Smooth muscle cell (in vitro differentiated cells): ENCODE results near the gene TIAM1. TPM values are rescaled to one million over a fixed set of nuclear protein-coding genes. Genes with fewer than 3 reads are reported as not detected.

Experiments used
- DNase-seq: peaks from one replicate; lab custom pipeline; 2025; ENCODE audit not compliant: unreplicated experiment; lab: John Stamatoyannopoulos, UW
- H2AFZ ChIP-seq: fragments of 200-600 bp; sonication (generic); 2 replicates; pipeline ENCODE4 v1.6.0; 2016; ENCODE audit warnings: antibody characterized with exemption, low read depth, mild to moderate bottlenecking
- H3F3A ChIP-seq: fragments of 200-600 bp; sonication (generic); 2 replicates; pipeline ENCODE4 v1.6.0; 2017; ENCODE audit warnings: antibody characterized with exemption, low read depth
- H3K27ac ChIP-seq: fragments of 200-600 bp; sonication (generic); 2 replicates; pipeline ENCODE4 v1.5.1; 2016; ENCODE audit warnings: low read depth, mild to moderate bottlenecking
- H3K27me3 ChIP-seq: fragments of 200-600 bp; sonication (generic); 2 replicates; pipeline ENCODE4 v1.6.1; 2016; ENCODE audit warnings: low read depth, mild to moderate bottlenecking
- H3K36me3 ChIP-seq: fragments of 200-600 bp; sonication (generic); 2 replicates; pipeline ENCODE4 v1.5.1; 2016; ENCODE audit warnings: low read depth
- H3K4me1 ChIP-seq: fragments of 200-600 bp; sonication (generic); 2 replicates; pipeline ENCODE4 v1.5.1; 2016; ENCODE audit warnings: low read depth
- H3K4me2 ChIP-seq: fragments of 200-600 bp; sonication (generic); 2 replicates; pipeline ENCODE4 v1.6.0; 2016; ENCODE audit warnings: mild to moderate bottlenecking
- H3K4me3 ChIP-seq: fragments of 200-600 bp; sonication (generic); 2 replicates; pipeline ENCODE4 v1.5.1; 2016; ENCODE audit warnings: mild to moderate bottlenecking
- H3K79me2 ChIP-seq: fragments of 200-600 bp; sonication (generic); 2 replicates; pipeline ENCODE4 v1.6.0; 2016; ENCODE audit warnings: low read depth, mild to moderate bottlenecking
- H3K9ac ChIP-seq: fragments of 200-600 bp; sonication (generic); 2 replicates; pipeline ENCODE4 v1.6.0; 2016; ENCODE audit warnings: low read depth
- H3K9me3 ChIP-seq: fragments of 200-600 bp; sonication (generic); replicated peaks from 2 replicates; pipeline ENCODE4 v1.5.1; 2016; ENCODE audit warnings: low read depth
- H4K20me1 ChIP-seq: fragments of 200-600 bp; sonication (generic); 2 replicates; pipeline ENCODE4 v1.6.0; 2016; ENCODE audit warnings: low read depth
- CTCF ChIP-seq: fragments of 200-600 bp; sonication (generic); IDR thresholded peaks from 2 replicates; pipeline ENCODE4 v1.5.1; 2017; ENCODE audit warnings: borderline replicate concordance, mild to moderate bottlenecking, antibody characterized with exemption; ENCODE audit not compliant: insufficient read depth, poor library complexity, severe bottlenecking
- WGBS: methylation state at CpG from one replicate; pipeline ENCODE4 v1.1.7; 2016; ENCODE audit warnings: low lambda C conversion rate; 5-methylcytosine and 5-hydroxymethylcytosine counted together
- polyA plus RNA-seq: library from polyadenylated mRNA; unstranded; fragments of >200 nt; fragmentation: Nextera tagmentation; extraction: Ambion mirVana; gene quantifications from 2 replicates; pipeline ENCODE4 v1.2.1, GENCODE V29; 2016
- total RNA-seq: library from RNA; depleted of rRNA; stranded (reverse); fragments of >200 nt; gene quantifications from 2 replicates; pipeline ENCODE4 v1.2.3, GENCODE V29; 2014

The TIAM1 gene
- total and polyA plus RNA-seq, 2 experiments from 2014 or later = 3.2 to 12.9 TPM

DNA sequence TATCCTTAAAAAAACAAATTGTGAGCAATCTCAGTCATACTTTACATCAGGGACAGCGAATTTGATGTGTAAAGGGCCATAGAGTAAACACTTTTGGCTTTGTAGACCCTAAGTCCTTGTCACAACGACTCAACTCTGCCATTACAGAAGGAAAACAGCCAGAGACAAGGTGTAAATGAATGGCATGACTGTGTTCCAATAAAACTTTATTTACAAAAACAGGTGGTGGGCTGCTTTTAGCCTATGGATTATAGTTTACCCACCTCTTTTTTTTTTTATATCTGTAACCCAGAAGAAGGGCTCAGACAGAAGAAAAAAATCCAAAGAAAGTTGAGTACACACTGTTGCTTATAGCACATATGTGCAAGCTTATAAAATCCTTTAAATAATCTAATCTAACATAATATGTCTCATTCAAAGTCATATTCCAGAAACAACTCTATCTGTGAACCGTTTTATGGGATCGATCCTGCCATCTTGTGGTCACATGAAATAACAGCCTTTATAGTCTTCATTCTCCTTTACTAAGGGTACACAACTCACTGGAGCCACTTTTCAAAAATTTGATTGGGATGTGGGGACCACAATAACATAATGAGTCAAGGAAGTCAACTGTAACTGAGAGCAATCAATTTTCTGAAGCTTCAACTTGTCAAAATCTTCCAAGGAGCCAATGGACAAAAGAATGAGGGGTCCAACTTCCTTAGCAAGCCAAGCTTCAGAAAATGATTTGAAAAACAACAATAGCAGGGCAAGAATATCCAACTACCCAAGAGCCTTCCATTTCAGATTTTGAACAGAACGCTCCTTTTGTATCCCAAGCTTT is 163.6 kb downstream of the TIAM1 start:
- Histone ChIP-seq H3K36me3 (no peaks in the 10 kb centered on the region), H3K27me3 (no peaks in the 10 kb centered on the region), H3K79me2 (no peaks in the 10 kb centered on the region), H3K4me2 (no peak overlapping the region), H4K20me1 (no peaks in the 10 kb centered on the region), H3K4me1 (no peaks in the 10 kb centered on the region), H3K27ac (no peak overlapping the region), H3K9me3 (no peaks in the 10 kb centered on the region), H3K9ac (no peak overlapping the region), H3K4me3 (no peak overlapping the region), H2AFZ (no peak overlapping the region), H3F3A (peaks cover 4% of the 10 kb centered on the region)
- no peak for DNase-seq
- 59% methylated on average over 5 of the region's 5 CpGs for WGBS
- peak; percentile 61 for TF ChIP-seq CTCF

DNA sequence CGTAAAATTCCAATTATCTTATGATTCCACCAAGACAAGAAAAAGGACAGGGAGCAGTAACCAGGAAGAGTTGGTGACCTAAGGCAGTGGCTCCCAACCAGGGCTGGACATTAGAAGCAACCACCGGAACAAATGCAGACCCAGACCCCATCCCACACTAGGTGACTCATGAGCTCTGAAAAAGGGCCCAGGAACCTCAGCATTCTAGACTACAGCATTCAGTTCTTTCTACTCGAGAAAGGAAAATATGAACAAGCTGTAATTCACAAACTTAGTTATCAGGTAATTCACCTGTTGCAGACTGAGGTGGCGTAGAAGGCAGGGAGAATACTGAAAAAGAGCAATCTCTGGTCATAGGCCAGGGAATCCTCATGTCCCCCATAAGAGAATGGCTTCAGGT is 167.3 kb downstream of the TIAM1 start:
- Histone ChIP-seq H3K4me2 (peak overlapping the region; percentile 4), H2AFZ (no peak overlapping the region), H3K4me1 (peaks cover 15% of the 10 kb centered on the region), H3K27me3 (no peaks in the 10 kb centered on the region), H3K9me3 (no peaks in the 10 kb centered on the region), H3K4me3 (no peak overlapping the region), H3K27ac (peak overlapping the region; percentile 73), H3F3A (peaks cover 4% of the 10 kb centered on the region), H3K36me3 (no peaks in the 10 kb centered on the region), H4K20me1 (no peaks in the 10 kb centered on the region), H3K9ac (no peak overlapping the region), H3K79me2 (no peaks in the 10 kb centered on the region)
- TF ChIP-seq CTCF = no peak
- 55% methylated on average over 4 of the region's 4 CpGs for WGBS
- no peak for DNase-seq

DNA sequence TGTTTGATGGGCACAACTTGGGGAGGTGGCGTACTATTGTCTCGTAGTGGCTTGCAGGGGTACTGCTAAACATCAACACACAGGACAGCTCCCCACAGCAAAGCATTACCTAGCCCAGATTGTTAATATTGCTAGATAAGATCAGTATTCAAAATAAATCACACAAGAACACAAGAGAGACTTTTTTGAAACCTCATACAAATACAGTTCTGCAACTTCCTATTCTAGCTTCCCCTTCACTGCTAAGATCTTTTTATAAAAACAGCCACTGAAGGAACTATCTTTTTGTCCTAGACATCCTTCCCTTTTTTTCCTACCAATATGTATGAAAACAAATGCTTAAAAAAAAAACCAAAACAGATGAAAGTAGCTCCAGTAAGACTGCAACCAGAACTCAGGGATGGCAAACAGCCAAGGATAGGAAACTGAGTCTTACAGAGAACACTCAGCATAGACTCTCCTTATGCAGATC is 167.9 kb downstream of the TIAM1 start:
- peak overlapping the region; percentile 4 for H3K4me2 ChIP-seq
- H3K27ac ChIP-seq = peak overlapping the region; percentile 73
- no peaks in the 10 kb centered on the region for H3K9me3 ChIP-seq
- no peak for TF ChIP-seq CTCF
- DNase-seq = no peak
- no peak overlapping the region for H2AFZ ChIP-seq
- H3K4me3 ChIP-seq = no peak overlapping the region
- no peaks in the 10 kb centered on the region for H3K36me3 ChIP-seq
- peaks cover 15% of the 10 kb centered on the region for H3K4me1 ChIP-seq
- H3K9ac ChIP-seq = no peak overlapping the region
- no peaks in the 10 kb centered on the region for H4K20me1 ChIP-seq
- no peaks in the 10 kb centered on the region for H3K27me3 ChIP-seq
- H3K79me2 ChIP-seq = no peaks in the 10 kb centered on the region
- 69% methylated on average over 2 of the region's 2 CpGs for WGBS
- H3F3A ChIP-seq = peaks cover 4% of the 10 kb centered on the region
